Lower lobe of right lung (tissue), 2 donors: ENCODE data around the gene RPS6KA1. TPM values are rescaled to one million over a fixed set of nuclear protein-coding genes. Genes with fewer than 3 reads are reported as not detected.

Experiments
- ATAC-seq, 2 donors: fragments of 200-7000 bp; cut with Tn5 transposase; one replicate each; pipeline ENCODE4 v1.9.1; 2020 to 2022; ENCODE audit warnings: mild to moderate bottlenecking in 2 of 2, moderate library complexity in 2 of 2
- DNase-seq: peaks from one replicate; pipeline ENCODE4 v3.0.0-alpha.2; 2020
- H3K27ac ChIP-seq: fragments of 200-600 bp; one replicate; pipeline ENCODE4 v1.8.0; 2022
- H3K27me3 ChIP-seq: fragments of 200-600 bp; one replicate; pipeline ENCODE4 v1.8.0; 2022; ENCODE audit warnings: low read depth
- H3K36me3 ChIP-seq: fragments of 200-600 bp; one replicate; pipeline ENCODE4 v1.8.0; 2022; ENCODE audit warnings: mild to moderate bottlenecking
- H3K4me1 ChIP-seq: fragments of 200-600 bp; one replicate; pipeline ENCODE4 v1.8.0; 2022
- H3K4me3 ChIP-seq: fragments of 200-600 bp; one replicate; pipeline ENCODE4 v1.8.0; 2022; ENCODE audit warnings: mild to moderate bottlenecking
- H3K9me3 ChIP-seq: fragments of 200-600 bp; one replicate; pipeline ENCODE4 v1.8.0; 2022
- intact Hi-C: fragments of 100-400 bp; cut with DNase I; formaldehyde crosslinking; loops from one replicate; pipeline ENCODE4 v1.11.0; 2022
- total RNA-seq: library from RNA; stranded (reverse); fragmentation: NEBNext Ultra II Directional; extraction: Animal tissue kit (Norgen Biotek cat#: 25700); gene quantifications from one replicate; pipeline ENCODE4 v1.2.1, GENCODE V29; 2021
- TF ChIP-seq, protein P1 (sequence below): fragments of 200-600 bp; IDR thresholded peaks from one replicate; pipeline ENCODE4 v1.8.0; 2022; ENCODE audit warnings: antibody characterized with exemption, mild to moderate bottlenecking
- donor health status: DM: no; HTN: yes; CAD: no; lungs with severe emphysema.

RPS6KA1 gene
- total RNA-seq, 1 donor from 2014 or later, result 140 TPM

DNA sequence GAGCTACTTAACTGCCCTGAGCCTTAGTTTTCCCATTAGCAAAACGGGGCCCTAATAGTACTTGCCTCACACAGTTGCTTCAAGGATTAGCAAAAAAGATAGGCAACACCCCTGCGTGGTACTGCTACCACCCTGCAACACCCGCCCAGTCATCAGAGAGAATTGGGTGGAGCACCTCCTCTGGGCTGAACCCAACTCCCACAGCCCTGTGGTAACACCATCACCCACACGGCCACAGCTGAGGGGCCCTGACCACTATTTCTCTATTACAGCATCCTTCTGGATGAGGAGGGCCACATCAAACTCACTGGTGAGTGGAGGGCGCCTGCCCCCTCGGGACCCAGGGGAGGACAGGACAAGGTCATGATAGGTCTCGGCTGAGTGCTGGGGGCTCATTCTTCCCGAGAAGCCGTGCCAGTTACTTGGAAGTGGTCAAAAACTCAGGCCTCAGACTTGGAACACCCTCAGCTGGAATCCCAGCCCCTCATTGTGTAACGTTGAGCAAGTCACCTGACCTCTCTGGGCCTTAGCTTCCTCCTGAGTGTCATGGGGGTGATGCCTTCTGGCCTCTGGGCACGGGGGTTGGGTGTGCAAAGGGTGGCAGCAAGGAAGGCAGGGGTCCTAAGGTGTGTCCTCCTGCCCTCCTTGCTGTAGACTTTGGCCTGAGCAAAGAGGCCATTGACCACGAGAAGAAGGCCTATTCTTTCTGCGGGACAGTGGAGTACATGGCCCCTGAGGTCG lies 24.6 kb downstream of the RPS6KA1 start:
- Histone ChIP-seq H3K4me3 (no peak overlapping the region), H3K27me3 (no peaks in the 10 kb centered on the region), H3K4me1 (peaks cover 5% of the 10 kb centered on the region), H3K9me3 (no peaks in the 10 kb centered on the region), H3K27ac (no peak overlapping the region), H3K36me3 (peaks cover 90% of the 10 kb centered on the region)
- ATAC-seq, result peak; percentile 77 to 81
- TF ChIP-seq, protein P1, sequence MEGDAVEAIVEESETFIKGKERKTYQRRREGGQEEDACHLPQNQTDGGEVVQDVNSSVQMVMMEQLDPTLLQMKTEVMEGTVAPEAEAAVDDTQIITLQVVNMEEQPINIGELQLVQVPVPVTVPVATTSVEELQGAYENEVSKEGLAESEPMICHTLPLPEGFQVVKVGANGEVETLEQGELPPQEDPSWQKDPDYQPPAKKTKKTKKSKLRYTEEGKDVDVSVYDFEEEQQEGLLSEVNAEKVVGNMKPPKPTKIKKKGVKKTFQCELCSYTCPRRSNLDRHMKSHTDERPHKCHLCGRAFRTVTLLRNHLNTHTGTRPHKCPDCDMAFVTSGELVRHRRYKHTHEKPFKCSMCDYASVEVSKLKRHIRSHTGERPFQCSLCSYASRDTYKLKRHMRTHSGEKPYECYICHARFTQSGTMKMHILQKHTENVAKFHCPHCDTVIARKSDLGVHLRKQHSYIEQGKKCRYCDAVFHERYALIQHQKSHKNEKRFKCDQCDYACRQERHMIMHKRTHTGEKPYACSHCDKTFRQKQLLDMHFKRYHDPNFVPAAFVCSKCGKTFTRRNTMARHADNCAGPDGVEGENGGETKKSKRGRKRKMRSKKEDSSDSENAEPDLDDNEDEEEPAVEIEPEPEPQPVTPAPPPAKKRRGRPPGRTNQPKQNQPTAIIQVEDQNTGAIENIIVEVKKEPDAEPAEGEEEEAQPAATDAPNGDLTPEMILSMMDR, result no peak
- intact Hi-C loops, result no loop called here
- DNase-seq, result peak; percentile 76

DNA sequence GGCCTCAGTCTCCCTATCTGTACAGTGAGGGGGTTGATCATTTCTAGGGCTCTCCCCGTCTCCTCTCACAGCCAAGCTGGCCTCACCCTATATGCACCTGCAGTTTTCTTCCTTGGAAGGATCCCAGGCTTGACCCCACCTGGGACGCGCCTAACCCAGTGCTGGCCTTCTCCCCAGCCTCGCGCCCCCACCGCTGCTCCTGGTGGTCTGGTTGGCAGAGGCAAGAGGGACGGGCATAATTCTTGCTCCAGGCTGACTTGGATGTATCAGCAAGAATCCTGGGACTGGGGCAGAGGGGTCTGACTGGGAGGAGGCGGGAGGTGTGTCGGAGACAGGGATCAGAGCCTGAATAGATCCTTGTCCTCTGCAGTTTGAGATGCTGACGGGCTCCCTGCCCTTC lies 25.2 kb downstream of the RPS6KA1 start:
- no peak overlapping the region for H3K4me3 ChIP-seq
- ATAC-seq (no peak), DNase-seq (no peak)
- peak overlapping the region; percentile 24 for H3K27ac ChIP-seq
- H3K4me1 ChIP-seq, result peaks cover 5% of the 10 kb centered on the region
- TF ChIP-seq, protein P1, result no peak
- H3K36me3 ChIP-seq, result peaks cover 92% of the 10 kb centered on the region
- intact Hi-C loops, result no loop called here
- H3K27me3 ChIP-seq, result no peaks in the 10 kb centered on the region
- H3K9me3 ChIP-seq, result no peaks in the 10 kb centered on the region

DNA sequence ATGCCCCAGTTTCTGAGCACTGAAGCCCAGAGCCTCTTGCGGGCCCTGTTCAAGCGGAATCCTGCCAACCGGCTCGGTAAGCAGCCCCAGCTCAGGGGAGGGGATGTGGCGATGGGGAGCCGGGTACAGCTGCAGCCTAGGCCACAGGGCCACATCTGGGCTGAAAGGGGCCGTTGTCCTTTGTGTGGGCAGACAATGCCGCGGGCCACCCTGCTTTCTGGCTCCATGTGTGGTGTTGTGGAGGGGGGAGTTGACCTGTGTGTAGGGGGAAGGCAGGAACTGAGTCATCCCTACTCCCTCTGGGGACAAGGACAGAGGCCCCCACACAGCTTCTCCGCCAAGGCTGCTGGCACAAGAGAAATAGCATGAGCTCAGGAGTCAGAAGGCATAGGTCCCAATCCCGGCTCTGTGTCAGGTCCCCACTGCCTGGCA lies 26.0 kb downstream of the RPS6KA1 start:
- Histone ChIP-seq H3K4me3 (no peak overlapping the region), H3K27ac (peak overlapping the region; percentile 24), H3K4me1 (peaks cover 5% of the 10 kb centered on the region), H3K27me3 (no peaks in the 10 kb centered on the region), H3K9me3 (no peaks in the 10 kb centered on the region), H3K36me3 (peaks cover 97% of the 10 kb centered on the region)
- DNase-seq (no peak), ATAC-seq (peak in 1 of 2 donors; percentile 24)
- intact Hi-C loops, result no loop called here
- TF ChIP-seq, protein P1, result no peak

DNA sequence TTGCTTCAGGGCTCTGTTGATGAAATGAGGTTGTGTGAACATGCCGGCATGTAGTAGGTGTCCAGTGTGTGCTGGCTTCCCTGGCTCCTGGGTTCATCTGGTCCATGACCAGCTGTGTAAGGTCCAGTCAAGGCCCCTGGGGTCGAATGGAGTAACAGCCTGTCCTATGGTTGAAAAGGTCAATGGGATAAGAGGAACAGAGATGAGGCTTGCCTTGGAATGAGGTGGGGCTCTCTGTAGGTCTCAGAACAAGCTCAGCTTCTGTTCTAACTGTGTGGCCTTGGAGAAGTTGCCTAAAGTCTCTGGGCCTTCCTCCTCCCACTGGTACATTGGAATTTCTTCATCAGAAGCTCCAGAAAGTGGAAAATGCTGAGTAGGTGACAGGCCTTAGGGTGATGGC lies 26.6 kb downstream of the RPS6KA1 start:
- Histone ChIP-seq H3K27ac (no peak overlapping the region), H3K36me3 (peaks cover 97% of the 10 kb centered on the region), H3K4me1 (peaks cover 5% of the 10 kb centered on the region), H3K27me3 (no peaks in the 10 kb centered on the region), H3K9me3 (no peaks in the 10 kb centered on the region), H3K4me3 (no peak overlapping the region)
- ATAC-seq (peak; percentile 17 to 46), DNase-seq (no peak)
- TF ChIP-seq, protein P1, result no peak
- intact Hi-C loops, result no loop called here

DNA sequence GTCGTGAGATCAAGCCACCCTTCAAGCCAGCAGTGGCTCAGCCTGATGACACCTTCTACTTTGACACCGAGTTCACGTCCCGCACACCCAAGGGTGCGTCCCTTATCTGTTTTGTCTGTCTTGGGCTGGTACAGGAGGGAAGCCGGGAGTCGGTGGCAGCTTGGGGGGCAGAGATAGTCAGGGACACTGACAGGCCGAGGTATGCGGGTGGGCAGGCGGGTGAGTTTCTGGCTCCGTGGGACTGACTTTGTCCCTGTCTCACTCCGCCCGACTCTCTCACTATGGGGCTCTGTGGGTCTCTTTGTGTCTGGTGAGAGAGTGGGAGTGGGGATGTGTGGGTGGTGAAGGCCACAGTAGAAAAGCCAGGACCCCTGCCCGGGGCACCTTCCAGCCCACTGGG lies 27.4 kb downstream of the RPS6KA1 start:
- no peaks in the 10 kb centered on the region for H3K27me3 ChIP-seq
- intact Hi-C loops, result no loop called here
- no peak overlapping the region for H3K27ac ChIP-seq
- TF ChIP-seq, protein P1, result no peak
- H3K9me3 ChIP-seq, result no peaks in the 10 kb centered on the region
- H3K4me1 ChIP-seq, result peaks cover 5% of the 10 kb centered on the region
- ATAC-seq (no peak), DNase-seq (no peak)
- peaks cover 97% of the 10 kb centered on the region for H3K36me3 ChIP-seq
- H3K4me3 ChIP-seq, result no peak overlapping the region
